ENCODE data around the gene PCCA. TPM values are rescaled to one million over a fixed set of nuclear protein-coding genes. Genes with fewer than 3 reads are reported as not detected.

PCCA gene
- total RNA-seq, 1 experiment from 2014 or later, result 52.8 TPM

DNA sequence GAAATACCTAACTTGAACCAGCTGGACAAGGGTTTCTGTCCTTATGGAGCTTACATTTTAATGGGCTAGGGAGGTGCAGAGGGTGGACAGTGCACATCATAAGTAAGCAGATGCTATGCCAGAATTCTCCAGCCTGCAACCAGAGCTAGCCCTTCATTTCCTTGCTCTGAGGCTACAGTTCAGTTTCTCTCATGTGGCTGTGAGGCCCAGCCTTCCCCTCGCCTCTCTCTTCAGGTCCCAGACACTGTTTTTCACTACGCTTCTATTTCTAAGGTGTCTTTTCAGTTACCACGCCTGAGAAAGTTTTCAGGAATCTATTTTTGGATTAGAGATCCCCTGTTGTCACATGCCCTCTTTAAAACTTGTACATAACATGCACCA, 141.9 kb downstream of the PCCA start:
- Mint-ChIP-seq H3K9me3 (no peaks in the 10 kb centered on the region), H3K27me3 (ENCODE audit: low read depth) (no peaks in the 10 kb centered on the region), H3K4me1 (peaks cover 31% of the 10 kb centered on the region), H3K36me3 (no peaks in the 10 kb centered on the region), H3K4me3 (no peak overlapping the region), H3K27ac (no peak overlapping the region)
- TF ChIP-seq, protein P1, sequence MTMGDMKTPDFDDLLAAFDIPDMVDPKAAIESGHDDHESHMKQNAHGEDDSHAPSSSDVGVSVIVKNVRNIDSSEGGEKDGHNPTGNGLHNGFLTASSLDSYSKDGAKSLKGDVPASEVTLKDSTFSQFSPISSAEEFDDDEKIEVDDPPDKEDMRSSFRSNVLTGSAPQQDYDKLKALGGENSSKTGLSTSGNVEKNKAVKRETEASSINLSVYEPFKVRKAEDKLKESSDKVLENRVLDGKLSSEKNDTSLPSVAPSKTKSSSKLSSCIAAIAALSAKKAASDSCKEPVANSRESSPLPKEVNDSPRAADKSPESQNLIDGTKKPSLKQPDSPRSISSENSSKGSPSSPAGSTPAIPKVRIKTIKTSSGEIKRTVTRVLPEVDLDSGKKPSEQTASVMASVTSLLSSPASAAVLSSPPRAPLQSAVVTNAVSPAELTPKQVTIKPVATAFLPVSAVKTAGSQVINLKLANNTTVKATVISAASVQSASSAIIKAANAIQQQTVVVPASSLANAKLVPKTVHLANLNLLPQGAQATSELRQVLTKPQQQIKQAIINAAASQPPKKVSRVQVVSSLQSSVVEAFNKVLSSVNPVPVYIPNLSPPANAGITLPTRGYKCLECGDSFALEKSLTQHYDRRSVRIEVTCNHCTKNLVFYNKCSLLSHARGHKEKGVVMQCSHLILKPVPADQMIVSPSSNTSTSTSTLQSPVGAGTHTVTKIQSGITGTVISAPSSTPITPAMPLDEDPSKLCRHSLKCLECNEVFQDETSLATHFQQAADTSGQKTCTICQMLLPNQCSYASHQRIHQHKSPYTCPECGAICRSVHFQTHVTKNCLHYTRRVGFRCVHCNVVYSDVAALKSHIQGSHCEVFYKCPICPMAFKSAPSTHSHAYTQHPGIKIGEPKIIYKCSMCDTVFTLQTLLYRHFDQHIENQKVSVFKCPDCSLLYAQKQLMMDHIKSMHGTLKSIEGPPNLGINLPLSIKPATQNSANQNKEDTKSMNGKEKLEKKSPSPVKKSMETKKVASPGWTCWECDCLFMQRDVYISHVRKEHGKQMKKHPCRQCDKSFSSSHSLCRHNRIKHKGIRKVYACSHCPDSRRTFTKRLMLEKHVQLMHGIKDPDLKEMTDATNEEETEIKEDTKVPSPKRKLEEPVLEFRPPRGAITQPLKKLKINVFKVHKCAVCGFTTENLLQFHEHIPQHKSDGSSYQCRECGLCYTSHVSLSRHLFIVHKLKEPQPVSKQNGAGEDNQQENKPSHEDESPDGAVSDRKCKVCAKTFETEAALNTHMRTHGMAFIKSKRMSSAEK (CRISPR knock-in tag; IDR thresholded peaks at IDR 0.05; ENCODE audit: borderline replicate concordance), result no peak
- TF ChIP-seq OVOL2 (CRISPR knock-in tag; IDR thresholded peaks at IDR 0.05; ENCODE audit: borderline replicate concordance), result no peak
- TF ChIP-seq TP53 (CRISPR knock-in tag; IDR thresholded peaks at IDR 0.05), result no peak
- no peak for TF ChIP-seq RORB (CRISPR knock-in tag; IDR thresholded peaks at IDR 0.05)
- no peak for TF ChIP-seq NFATC4 (CRISPR knock-in tag; IDR thresholded peaks at IDR 0.05)
- DNase-seq (ENCODE audit: low spot score) (no peak), ATAC-seq (no peak)
- ChIA-PET POLR2A (no interaction called here), CTCF (no interaction called here)

DNA sequence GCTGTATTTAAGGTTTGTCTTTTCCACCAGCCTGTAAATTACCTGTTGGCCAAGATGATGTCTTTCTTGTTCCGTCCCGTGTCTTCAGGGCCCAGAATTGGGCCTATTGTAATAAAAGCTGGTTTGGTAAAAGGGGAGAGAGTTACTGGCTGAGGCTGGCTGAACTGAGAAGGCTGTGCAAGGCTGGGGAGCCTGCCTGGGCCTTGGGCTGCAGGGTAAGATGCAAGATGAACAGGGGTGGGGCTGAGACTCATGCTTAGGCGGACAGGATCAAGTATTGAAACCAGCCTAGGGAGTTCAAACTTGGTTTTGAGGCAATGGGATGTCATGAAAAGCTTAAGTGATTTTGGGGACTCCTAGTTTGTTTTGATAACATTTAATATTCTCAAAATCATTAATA, 142.3 kb downstream of the PCCA start:
- DNase-seq (ENCODE audit: low spot score) (no peak), ATAC-seq (peak; percentile 47)
- CTCF ChIA-PET, result no interaction called here
- POLR2A ChIA-PET, result no interaction called here
- no peaks in the 10 kb centered on the region for H3K36me3 Mint-ChIP-seq
- TF ChIP-seq NFYB (CRISPR knock-in tag; conservative IDR thresholded peaks at IDR 0.05; ENCODE audit: low read depth) (no peak), SMAD4 (CRISPR knock-in tag; IDR thresholded peaks at IDR 0.05) (no peak), TEAD4 (CRISPR knock-in tag; IDR thresholded peaks at IDR 0.05) (no peak)
- H3K27me3 Mint-ChIP-seq (ENCODE audit: low read depth), result no peaks in the 10 kb centered on the region
- H3K27ac Mint-ChIP-seq, result no peak overlapping the region
- no peak overlapping the region for H3K4me3 Mint-ChIP-seq
- no peaks in the 10 kb centered on the region for H3K9me3 Mint-ChIP-seq
- H3K4me1 Mint-ChIP-seq, result peaks cover 31% of the 10 kb centered on the region

DNA sequence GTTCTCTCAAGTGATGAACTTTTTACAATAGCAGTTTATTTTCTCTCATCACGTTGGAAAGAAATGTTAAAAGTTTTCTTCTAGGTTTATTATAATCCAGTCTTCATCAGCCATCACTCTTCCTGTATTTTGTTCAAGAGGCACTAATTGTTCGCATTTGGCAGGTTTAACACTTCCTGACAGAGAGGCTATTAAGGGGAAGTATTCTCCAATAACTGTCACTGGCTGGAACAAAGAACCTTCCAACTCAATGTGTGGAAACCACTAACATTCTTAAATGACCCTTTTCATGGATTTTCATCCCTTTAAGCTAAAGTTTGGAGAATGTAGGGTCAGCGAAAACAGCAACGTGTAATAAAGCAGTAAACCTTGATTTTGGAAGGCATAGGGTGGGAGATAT, 145.1 kb downstream of the PCCA start:
- POLR2A ChIA-PET, result interaction anchor here (1.2 kb wide), 1 partner anchor 145 kb away, joined by 3 read pairs; the partner anchor contains the start of gene PCCA

More for the DNA sequence above, 145.1 kb downstream of the PCCA start:
- DNase-seq (ENCODE audit: low spot score), result no peak
- CTCF ChIA-PET, result interaction anchor here (0.6 to 1.4 kb wide), 3 partner anchors 66 to 758 kb away, joined by 3 to 4 read pairs (median 3); no protein-coding TSS in a partner anchor
- Mint-ChIP-seq H3K4me1 (peaks cover 33% of the 10 kb centered on the region), H3K27ac (peak overlapping the region; percentile 65), H3K9me3 (no peaks in the 10 kb centered on the region), H3K27me3 (ENCODE audit: low read depth) (no peaks in the 10 kb centered on the region), H3K4me3 (no peak overlapping the region), H3K36me3 (no peaks in the 10 kb centered on the region)
- no peak for ATAC-seq
- TF ChIP-seq SP1 (CRISPR knock-in tag; conservative IDR thresholded peaks at IDR 0.05) (no peak), ZNF121 (CRISPR knock-in tag; IDR thresholded peaks at IDR 0.05) (no peak), TCF7 (CRISPR knock-in tag; IDR thresholded peaks at IDR 0.05; ENCODE audit: low read depth) (no peak), ELF4 (CRISPR knock-in tag; IDR thresholded peaks at IDR 0.05; ENCODE audit: low read depth) (no peak), ZNF396 (CRISPR knock-in tag; IDR thresholded peaks at IDR 0.05; ENCODE audit: borderline replicate concordance) (no peak), ETV6 (CRISPR knock-in tag; IDR thresholded peaks at IDR 0.05) (no peak)
- TF ChIP-seq, protein P2, sequence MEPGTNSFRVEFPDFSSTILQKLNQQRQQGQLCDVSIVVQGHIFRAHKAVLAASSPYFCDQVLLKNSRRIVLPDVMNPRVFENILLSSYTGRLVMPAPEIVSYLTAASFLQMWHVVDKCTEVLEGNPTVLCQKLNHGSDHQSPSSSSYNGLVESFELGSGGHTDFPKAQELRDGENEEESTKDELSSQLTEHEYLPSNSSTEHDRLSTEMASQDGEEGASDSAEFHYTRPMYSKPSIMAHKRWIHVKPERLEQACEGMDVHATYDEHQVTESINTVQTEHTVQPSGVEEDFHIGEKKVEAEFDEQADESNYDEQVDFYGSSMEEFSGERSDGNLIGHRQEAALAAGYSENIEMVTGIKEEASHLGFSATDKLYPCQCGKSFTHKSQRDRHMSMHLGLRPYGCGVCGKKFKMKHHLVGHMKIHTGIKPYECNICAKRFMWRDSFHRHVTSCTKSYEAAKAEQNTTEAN (CRISPR knock-in tag; IDR thresholded peaks at IDR 0.05), result no peak
- TF ChIP-seq, protein P3, sequence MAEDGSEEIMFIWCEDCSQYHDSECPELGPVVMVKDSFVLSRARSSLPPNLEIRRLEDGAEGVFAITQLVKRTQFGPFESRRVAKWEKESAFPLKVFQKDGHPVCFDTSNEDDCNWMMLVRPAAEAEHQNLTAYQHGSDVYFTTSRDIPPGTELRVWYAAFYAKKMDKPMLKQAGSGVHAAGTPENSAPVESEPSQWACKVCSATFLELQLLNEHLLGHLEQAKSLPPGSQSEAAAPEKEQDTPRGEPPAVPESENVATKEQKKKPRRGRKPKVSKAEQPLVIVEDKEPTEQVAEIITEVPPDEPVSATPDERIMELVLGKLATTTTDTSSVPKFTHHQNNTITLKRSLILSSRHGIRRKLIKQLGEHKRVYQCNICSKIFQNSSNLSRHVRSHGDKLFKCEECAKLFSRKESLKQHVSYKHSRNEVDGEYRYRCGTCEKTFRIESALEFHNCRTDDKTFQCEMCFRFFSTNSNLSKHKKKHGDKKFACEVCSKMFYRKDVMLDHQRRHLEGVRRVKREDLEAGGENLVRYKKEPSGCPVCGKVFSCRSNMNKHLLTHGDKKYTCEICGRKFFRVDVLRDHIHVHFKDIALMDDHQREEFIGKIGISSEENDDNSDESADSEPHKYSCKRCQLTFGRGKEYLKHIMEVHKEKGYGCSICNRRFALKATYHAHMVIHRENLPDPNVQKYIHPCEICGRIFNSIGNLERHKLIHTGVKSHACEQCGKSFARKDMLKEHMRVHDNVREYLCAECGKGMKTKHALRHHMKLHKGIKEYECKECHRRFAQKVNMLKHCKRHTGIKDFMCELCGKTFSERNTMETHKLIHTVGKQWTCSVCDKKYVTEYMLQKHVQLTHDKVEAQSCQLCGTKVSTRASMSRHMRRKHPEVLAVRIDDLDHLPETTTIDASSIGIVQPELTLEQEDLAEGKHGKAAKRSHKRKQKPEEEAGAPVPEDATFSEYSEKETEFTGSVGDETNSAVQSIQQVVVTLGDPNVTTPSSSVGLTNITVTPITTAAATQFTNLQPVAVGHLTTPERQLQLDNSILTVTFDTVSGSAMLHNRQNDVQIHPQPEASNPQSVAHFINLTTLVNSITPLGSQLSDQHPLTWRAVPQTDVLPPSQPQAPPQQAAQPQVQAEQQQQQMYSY (CRISPR knock-in tag; IDR thresholded peaks at IDR 0.05), result no peak
- TF ChIP-seq, protein P4, sequence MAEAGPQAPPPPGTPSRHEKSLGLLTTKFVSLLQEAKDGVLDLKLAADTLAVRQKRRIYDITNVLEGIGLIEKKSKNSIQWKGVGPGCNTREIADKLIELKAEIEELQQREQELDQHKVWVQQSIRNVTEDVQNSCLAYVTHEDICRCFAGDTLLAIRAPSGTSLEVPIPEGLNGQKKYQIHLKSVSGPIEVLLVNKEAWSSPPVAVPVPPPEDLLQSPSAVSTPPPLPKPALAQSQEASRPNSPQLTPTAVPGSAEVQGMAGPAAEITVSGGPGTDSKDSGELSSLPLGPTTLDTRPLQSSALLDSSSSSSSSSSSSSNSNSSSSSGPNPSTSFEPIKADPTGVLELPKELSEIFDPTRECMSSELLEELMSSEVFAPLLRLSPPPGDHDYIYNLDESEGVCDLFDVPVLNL (CRISPR knock-in tag; IDR thresholded peaks at IDR 0.05; ENCODE audit: borderline replicate concordance, low read depth), result no peak
